ENCODE measurements around the gene ABCA8. TPM values are rescaled to one million over a fixed set of nuclear protein-coding genes. Genes with fewer than 3 reads are reported as not detected.
"Not testable (repeated sequence)": the region's sequence is repeated elsewhere in the genome, so short reads cannot be mapped to it uniquely, and the experiment has no call there.

The ABCA8 gene
- total and polyA plus RNA-seq, 11 donors: 13.4 to 71.0 (median 35.4) TPM

DNA sequence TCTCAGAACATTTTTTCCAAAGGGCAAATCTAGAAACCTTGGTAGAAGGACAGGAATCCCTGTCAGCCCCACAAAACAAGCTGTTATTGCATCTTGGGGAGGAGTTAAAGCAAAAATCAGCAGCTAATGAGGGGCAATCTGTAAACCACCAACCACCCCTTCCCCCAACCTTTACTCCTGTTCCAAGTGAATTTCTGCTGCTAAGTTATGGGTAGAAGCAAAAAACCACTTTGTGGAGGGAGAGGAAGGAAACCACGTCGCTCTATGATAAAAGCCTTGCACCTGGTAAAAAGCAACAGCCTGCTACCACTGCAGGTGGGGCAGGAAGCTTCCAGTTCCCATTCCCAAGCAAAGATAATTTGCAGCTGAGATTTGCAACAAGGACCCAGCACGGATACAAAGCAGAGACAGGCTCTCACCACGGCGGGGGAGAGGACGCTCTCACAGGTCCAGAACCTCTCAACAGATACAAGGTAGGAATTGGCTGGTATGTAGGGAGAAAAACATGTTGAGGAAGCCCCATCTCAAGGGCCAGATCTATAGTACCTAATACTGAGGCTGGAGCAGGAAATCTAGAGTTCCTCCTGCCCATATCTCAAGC, 10.7 kb downstream of the ABCA8 start:
- intact Hi-C loops (cut with DNase I): no loop called here
- ATAC-seq (no peak), DNase-seq (no peak)
- Histone ChIP-seq H3K4me1 (peaks cover 0 to 22% (median 0%) of the 10 kb centered on the region in 12 donors), H3K9me3 (peaks cover 0 to 12% (median 0%) of the 10 kb centered on the region in 12 donors), H3K27me3 (no peaks in the 10 kb centered on the region), H3K27ac (no peak overlapping the region), H3K36me3 (peaks cover 0 to 40% (median 0%) of the 10 kb centered on the region in 9 donors), H3K4me3 (no peak overlapping the region)
- no peak for TF ChIP-seq POLR2A (IDR thresholded peaks at IDR 0.05)
- TF ChIP-seq, protein P1, sequence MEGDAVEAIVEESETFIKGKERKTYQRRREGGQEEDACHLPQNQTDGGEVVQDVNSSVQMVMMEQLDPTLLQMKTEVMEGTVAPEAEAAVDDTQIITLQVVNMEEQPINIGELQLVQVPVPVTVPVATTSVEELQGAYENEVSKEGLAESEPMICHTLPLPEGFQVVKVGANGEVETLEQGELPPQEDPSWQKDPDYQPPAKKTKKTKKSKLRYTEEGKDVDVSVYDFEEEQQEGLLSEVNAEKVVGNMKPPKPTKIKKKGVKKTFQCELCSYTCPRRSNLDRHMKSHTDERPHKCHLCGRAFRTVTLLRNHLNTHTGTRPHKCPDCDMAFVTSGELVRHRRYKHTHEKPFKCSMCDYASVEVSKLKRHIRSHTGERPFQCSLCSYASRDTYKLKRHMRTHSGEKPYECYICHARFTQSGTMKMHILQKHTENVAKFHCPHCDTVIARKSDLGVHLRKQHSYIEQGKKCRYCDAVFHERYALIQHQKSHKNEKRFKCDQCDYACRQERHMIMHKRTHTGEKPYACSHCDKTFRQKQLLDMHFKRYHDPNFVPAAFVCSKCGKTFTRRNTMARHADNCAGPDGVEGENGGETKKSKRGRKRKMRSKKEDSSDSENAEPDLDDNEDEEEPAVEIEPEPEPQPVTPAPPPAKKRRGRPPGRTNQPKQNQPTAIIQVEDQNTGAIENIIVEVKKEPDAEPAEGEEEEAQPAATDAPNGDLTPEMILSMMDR (IDR thresholded peaks at IDR 0.05): no peak
- WGBS, 4 donors: 61 to 69% (median 65%) methylated on average over 6 of the region's 6 CpGs

DNA sequence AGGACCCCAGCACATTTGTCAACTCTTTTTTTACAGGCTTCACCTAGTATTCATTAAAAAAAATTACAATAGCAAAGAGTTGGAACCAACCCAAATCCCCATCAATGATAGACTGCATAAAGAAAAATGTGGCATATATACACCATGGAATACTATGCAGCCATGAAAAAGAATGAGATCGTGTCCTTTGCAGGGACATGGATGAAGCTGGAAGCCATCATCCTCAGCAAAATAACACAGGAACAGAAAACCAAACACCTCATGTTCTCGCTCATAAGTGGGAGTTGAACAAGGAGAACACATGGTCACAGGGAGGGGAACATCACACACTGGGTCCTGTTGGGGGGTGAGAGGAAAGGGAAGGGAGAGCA, 11.4 kb downstream of the ABCA8 start:
- H3K4me3 ChIP-seq; ATAC-seq; H3K27me3 ChIP-seq; H3K27ac ChIP-seq; DNase-seq; intact Hi-C loops (cut with DNase I): not testable (repeated sequence)
- H3K4me1 ChIP-seq: peaks cover 0 to 15% (median 0%) of the 10 kb centered on the region in 12 donors
- WGBS, 4 donors: 92 to 99% (median 96%) methylated on average over 2 of the region's 2 CpGs
- peaks cover 0 to 12% (median 0%) of the 10 kb centered on the region in 12 donors for H3K9me3 ChIP-seq
- H3K36me3 ChIP-seq: peaks cover 0 to 48% (median 0%) of the 10 kb centered on the region in 9 donors

DNA sequence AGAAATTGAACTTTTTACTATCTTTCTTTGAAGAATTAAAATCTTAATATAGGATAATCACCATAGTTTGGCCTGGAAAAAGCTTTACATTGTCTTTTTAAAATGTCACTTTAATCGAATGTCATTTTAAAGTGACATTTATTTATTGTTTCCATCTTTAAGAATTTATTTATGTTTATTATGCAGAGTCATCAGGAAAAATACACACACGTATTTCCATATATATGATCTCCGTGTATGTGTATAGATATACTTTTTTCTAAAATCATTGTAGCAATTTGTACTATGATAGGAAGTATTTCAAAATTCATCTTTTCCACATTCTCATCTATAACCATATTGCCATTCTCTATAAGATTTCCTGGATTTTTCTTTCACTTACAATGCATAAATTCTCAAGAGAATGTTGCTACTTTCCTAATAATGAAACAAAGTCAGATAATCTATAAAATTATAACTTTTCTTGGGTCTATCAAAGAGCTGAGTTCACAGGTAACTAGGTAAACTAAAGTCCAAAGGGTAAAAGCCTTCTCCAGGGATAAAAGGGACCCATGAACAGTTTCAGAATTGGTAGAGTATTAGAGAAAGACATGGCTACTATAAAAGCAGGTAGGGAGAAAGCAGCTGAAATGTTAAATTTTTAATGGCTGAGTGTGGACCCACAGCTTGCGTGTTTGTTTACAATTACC, 11.9 kb downstream of the ABCA8 start:
- 74 to 93% (median 86%) methylated on average over 4 of the region's 4 CpGs for WGBS, 4 donors
- H3K4me3 ChIP-seq: no peak overlapping the region
- DNase-seq: no peak
- no peak for ATAC-seq
- no peak overlapping the region for H3K27ac ChIP-seq
- peaks cover 0 to 52% (median 0%) of the 10 kb centered on the region in 9 donors for H3K36me3 ChIP-seq
- peaks cover 0 to 15% (median 0%) of the 10 kb centered on the region in 12 donors for H3K4me1 ChIP-seq
- H3K27me3 ChIP-seq: no peaks in the 10 kb centered on the region
- intact Hi-C loops (cut with DNase I): no loop called here
- H3K9me3 ChIP-seq: peaks cover 0 to 11% (median 0%) of the 10 kb centered on the region in 12 donors
- TF ChIP-seq, protein P1 (IDR thresholded peaks at IDR 0.05): no peak
- TF ChIP-seq POLR2A (IDR thresholded peaks at IDR 0.05): no peak

DNA sequence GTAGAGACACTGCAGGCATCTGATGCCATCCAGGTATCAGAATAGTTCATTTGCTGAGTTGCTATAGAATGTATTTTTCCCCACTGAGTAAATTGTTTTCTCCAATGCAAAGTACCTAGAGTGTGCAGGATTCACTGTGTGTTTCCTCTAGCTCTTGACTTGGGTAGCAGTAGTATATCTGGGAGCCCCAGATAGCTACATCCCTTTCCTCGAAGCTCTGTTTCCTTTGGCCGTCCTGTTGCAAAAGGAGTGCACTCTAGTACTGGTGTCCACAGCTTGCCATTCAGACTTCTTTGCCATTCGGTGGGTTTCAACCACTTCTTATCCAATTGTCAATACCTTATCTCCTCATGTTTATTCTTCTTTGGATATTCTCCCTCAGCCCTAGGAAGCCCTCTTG, 12.8 kb downstream of the ABCA8 start:
- intact Hi-C loops (cut with DNase I): no loop called here
- H3K4me3 ChIP-seq: no peak overlapping the region
- H3K27ac ChIP-seq: no peak overlapping the region
- ATAC-seq (no peak), DNase-seq (no peak)
- peaks cover 0 to 6% (median 0%) of the 10 kb centered on the region in 12 donors for H3K9me3 ChIP-seq
- TF ChIP-seq, protein P1 (IDR thresholded peaks at IDR 0.05): no peak
- TF ChIP-seq POLR2A (IDR thresholded peaks at IDR 0.05): no peak
- 32 to 49% (median 46%) methylated on average over 3 of the region's 3 CpGs for WGBS, 4 donors
- H3K36me3 ChIP-seq: peaks cover 0 to 55% (median 0%) of the 10 kb centered on the region in 9 donors
- H3K27me3 ChIP-seq: no peaks in the 10 kb centered on the region
- H3K4me1 ChIP-seq: peaks cover 0 to 15% (median 0%) of the 10 kb centered on the region in 12 donors

Measured in heart left ventricle (tissue), 16 donors.